HUDEP-2 (cell line): Measurements from ENCODE around the gene MNX1.

Source experiments
- DNase-seq, 76 experiments: peaks; one replicate each; lab custom pipeline; 2025; ENCODE audit not compliant: unreplicated experiment in 76 of 76; lab: John Stamatoyannopoulos, UW

MNX1 gene

DNA sequence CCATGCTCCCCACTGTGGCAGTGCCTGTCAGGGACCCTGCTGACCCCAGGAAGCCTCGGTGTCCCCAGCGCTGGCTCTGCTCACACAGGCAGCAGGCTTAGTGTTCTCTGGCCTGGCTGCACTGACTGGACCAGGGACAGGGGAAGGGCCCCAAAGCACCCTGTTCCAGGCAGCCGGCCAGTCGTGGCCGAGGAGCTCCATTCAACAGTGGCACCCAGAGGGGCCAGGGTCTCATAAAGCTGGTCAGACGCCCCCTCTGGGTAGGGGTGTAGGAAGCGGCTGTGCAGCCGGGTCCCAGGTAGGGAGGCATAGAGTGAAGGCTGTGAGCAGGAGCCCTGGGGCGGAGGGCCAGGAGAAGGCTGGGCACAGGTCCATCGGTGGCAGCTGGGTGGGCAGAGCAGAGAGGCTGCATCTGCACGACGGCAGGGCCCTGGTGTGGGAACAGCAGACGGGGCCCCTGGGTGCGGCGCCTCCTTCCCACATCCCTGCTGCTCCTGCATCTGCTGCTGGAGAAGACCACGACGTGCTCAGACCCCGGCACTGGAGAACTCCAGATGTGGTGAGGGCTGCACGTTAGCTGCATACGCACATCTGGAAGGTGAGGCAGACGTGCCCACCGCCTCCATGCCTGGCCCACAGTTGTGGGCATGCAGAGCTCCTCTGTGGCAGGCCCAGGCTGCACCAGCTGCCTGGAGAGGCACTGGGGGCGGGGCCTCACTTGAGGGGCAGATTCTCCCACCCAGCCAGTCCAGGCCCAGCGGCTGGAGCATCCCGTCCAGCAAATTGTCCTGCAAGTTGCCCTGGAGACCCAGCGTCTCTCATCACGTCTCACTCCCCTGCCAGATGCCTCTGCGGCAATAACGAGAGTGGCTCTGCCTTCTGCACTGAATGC lies 25.1 kb downstream of the MNX1 start:
- no peak for DNase-seq

DNA sequence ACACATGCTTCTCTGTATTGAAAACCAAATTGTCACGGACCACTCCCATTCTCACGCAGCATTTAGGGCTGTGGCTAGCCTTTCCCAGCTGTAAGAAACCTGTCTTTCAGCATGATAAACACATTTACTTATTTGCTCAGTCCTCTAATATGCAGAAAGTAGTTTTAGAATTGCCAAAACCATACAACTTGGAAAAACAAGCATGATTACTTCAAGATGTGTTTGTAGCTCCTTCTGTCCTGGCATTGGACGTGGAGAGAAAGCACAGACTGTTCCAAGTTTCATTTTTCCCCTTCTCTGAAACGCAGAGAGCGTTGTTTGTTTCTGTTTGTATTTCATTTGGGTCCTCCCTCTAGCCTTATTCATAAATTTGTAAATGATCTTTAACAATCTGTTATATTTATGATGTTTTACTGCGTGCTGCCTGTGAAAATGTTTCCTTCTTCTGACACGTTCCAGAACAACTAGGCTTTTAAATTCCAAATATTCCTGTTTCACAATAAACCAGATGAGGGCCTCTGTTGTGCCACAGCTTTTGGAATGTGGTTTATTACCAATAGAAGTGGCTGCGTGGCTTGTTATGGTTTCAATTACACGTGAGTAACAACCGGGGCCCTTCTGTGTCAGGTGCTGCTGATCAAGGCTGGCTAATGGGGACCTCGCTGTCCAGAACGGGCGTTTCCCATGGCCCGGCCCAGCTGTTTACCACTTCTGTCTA lies 26.1 kb downstream of the MNX1 start:
- no peak for DNase-seq

DNA sequence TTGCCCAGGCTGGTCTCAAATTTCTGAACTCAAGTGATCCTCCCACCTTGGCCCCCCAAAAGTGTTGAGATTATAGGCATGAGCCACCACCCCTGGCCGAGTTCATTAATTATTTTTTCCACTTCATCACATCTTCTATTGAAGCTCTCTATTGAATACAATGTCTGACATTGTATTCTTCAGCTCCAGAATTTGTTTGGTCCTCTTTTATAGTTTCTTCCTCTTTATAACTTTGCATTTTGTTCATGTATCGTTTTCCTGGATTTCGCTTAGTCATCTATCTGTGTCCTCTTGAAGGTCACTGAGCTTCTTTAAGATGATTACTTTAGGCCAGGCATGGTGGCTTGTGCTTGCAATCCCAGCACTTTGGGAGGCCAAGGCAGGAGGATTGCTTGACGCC lies 30.8 kb downstream of the MNX1 start:
- no peak for DNase-seq

DNA sequence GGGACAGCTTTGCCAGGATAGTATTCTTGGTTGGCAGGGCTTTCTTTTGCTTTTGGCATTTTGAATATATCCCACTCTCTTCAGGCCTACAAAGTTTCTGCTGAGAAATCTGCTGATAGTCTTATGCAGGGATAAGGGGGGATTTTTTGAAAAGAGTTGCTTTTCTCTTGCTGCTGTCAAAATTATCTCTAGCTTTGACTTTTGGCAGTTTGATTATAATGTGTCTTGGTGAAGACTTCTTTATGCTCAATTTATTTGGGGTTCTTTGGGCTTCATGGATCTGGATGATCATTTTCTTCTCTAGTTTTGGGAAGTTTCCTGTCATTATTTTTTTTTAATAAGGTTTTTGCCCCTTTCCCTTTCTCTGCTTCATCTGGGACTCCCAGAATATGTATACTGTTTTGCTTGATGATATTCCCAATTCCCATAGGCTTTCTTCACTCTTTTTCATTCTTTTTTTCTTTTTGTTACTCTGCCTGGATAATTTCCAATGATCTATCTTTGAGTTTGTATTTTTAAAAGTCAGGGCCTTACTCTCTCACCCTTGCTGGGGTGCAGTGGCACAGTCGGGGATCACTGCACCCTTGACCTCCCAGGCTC lies 31.4 kb downstream of the MNX1 start:
- DNase-seq = no peak

DNA sequence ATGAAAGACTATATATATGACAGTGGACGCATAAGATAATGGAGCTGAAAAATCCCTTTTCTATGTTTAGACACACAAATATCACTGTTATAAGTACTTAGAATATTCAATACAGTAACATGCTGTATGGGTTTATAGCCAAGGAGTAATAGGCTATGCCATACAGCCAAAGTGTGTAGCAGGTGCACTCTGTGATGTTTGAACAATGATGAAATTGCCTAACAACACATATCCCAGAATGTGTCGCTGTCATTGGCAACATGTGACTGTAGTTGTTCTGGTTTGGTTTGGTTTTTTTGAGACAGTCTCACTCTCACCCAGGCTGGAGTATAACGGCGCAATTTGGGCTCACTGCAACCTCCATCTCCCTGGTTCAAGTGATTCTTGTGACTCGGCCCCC lies 34.8 kb downstream of the MNX1 start:
- DNase-seq = no peak

DNA sequence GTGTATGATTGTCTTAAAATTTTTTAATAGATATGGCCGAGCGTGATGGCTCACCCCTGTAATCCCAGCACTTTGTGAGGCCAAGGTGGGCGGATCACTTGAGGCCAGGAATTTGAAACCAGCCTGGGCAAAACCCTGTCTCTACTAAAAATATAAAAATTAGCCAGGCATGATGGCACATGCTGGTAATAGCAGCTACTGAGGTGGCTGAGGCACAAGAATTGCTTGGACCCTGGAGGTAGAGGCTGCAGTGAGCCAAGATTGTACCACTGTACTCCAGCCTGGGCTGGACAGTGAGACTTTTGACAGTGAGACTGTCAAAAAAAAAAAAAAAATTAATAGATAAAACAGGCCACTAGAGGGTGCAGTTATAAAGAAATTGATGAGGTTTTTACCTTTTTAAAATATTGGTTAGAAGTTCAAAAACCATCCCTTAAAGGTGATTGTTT lies 40.5 kb downstream of the MNX1 start:
- DNase-seq = peak in 1 of 76 experiments; percentile 7

DNA sequence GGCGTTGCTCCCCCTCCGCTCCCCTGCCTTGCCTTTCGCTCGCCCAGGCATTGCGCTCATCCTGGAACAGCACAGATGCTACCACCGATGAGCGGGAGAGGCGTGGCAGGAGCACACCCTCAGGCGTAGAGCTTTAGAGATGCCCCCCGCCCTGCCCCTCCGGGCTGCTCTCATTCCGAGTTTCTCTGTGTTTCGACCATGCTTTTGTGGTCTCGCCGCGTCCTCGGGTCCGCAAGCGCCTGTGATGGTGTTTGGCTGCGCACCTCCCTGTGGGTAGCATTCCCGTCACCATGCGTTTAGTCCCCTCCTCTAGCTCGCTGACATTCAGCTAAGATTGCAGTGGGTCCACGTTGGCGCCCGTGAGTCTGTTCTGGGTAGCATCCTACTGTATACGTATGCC lies 42.3 kb downstream of the MNX1 start:
- no peak for DNase-seq

DNA sequence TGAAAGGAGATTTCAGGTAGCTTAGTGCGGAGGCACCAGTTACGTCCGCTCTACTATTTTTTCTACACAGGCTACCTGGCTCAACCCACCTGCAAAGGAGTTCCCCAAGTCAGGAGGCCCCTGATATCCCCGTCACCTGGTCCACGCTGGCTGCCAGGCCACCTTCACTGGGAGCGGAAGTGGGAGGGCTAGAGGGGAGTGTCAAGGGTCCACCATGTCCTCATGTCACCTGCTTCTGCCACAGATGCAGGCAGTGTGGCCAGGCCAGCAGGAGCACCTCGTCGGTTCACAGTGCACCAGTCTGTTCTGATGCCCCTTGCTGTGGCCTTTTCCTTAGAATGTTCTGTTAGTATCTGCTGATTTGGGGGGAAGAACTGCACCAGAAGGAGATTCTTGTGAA lies 44.1 kb downstream of the MNX1 start:
- no peak for DNase-seq

DNA sequence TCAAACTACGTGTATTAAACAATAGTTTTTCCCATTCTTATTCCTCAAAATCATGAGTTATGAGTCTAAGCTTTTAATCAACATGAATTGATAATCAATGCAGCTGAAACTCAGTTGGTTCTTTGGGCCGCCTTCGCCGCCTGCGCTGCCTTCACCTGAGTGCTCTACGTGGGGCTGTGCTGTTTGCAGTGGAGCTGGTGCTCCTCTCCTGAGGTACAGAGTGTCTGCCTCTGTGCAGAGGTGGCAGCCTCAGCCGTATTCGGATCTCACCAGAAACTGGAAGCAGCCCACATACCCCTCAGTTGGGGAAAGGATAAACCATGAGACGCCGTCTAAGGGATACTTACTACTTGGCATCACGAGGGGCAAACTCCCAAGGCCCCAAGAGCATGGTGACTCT lies 45.5 kb downstream of the MNX1 start:
- DNase-seq = no peak

DNA sequence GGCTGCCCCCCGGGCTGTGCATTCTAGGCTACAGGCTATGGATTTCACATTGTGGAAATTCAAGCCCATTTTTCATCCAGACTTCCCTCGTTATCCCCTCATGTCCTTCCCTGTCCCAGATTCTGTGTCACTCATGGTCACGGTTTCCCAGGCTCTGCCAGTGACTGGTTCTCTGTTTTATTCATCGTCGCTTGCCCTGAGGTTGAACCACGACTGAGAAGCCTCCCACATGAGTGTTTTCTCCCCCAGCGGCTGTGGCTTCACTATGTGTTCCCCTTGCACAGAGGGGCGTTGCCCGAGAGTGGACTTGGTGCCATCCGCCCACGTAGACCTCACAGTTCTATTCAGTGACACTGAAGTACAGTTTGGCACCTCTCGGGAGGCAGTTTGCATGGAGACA lies 47.0 kb downstream of the MNX1 start:
- DNase-seq = no peak

DNA sequence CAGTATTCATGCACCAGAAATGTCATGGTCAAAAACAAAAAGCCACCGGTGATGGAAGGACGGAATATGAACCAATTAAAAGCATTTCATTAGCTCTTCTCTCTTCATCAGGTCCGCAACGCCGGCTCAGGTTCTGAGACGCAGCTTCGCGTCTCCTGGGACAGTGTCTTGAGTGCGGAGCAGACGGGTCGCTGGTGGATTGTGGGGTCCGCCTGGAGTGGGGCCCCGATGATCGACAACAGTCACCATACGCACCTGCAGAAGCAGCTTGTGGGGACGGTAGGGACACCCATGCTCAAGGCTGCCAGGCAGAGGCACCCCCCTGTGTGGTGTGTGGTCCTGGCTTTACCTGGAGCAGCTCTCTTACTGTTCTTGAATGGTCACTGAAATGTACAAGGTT lies 47.6 kb downstream of the MNX1 start:
- DNase-seq = no peak

DNA sequence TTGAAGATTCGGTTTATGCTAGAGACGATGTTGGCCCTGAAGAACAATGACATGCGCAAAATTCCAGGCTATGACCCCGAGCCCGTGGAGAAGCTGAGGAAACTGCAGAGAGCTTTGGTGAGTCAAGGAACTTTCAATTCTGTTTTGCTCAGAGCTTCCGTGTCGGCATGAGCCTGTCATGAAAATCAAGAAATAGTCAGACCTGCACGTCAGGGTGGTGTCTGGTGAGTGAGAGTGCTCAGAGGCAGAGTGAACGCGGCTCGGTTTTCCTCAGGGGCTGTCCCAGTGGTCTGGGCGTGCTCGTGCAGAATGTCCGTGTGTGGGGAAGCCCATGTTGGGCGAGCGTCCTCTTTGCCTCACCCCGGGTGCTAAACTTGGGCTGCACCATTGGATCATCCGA lies 48.3 kb downstream of the MNX1 start:
- DNase-seq = no peak

DNA sequence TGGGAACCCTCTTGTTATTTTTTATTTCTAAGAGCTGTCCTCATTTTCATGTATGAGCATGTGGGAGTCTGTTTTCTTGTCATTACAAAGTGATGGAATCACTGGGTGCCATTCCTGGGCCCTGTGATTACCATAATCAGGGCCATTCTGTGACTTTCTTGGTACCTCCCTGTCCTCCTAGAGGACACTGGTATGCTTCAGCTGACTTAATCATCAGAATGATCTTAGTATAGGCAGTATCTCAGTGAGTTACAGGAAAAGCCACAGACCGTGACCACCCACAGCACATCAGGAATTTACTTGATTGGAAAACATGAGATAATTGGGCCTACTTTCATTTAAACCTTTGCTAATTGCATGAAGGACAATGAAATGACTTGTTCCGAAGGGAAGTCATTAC lies 53.7 kb downstream of the MNX1 start:
- DNase-seq = no peak

DNA sequence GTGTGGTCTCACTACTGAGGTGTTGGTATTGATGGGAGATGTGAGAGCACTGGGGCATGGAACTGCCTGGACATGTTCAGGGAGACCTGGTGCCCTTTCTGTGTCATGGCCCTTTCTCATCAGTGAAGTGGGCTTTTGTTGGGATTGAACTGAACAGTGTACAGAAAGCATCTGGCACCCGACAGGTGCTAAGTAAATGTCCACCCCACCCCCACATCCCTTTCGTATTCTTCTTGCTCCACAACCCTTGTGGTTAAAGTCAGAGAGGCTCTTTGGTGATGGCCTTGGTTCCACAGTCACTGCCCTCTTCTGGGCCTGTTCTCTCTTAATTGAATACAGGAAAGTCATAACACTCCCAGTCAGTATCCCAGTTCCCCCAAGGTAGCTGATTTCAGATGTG lies 55.5 kb downstream of the MNX1 start:
- no peak for DNase-seq
